HG03095 (cell line): ENCODE results near the gene STARD7.
"Not testable (repeated sequence)": the region's sequence is repeated elsewhere in the genome, so short reads cannot be mapped to it uniquely, and the experiment has no call there.

Experiments used
- ATAC-seq: cut with Tn5 transposase; IDR thresholded peaks from one replicate; pipeline ENCODE4 v1.9.1; 2021; ENCODE audit warnings: moderate library complexity; ENCODE audit not compliant: unreplicated experiment

The STARD7 gene

GRCh38 chr2:96238266-96238665 is 29.6 kb upstream of the STARD7 start:
- no peak for ATAC-seq

GRCh38 chr2:96236882-96237281 is 28.3 kb upstream of the STARD7 start:
- ATAC-seq, result no peak

- ATAC-seq, result peak; percentile 93
Observed at GRCh38 chr2:96233880-96234316, 25.3 kb upstream of the STARD7 start.

GRCh38 chr2:96233436-96233835 is 24.8 kb upstream of the STARD7 start:
- ATAC-seq, result no peak

GRCh38 chr2:96231316-96231715 is 22.7 kb upstream of the STARD7 start:
- ATAC-seq, result no peak

GRCh38 chr2:96225016-96225533 is 16.4 kb upstream of the STARD7 start:
- ATAC-seq, result peak; percentile 78

- not testable (repeated sequence) for ATAC-seq
Observed at GRCh38 chr2:96221106-96221505, 12.5 kb upstream of the STARD7 start.

GRCh38 chr2:96219959-96220358 is 11.3 kb upstream of the STARD7 start:
- not testable (repeated sequence) for ATAC-seq

- ATAC-seq, result no peak
Observed at GRCh38 chr2:96218508-96219131, 10.0 kb upstream of the STARD7 start.

GRCh38 chr2:96214554-96214953 is 5.9 kb upstream of the STARD7 start:
- no peak for ATAC-seq

- no peak for ATAC-seq
Observed at GRCh38 chr2:96213379-96213778, 4.8 kb upstream of the STARD7 start.

- ATAC-seq, result no peak
Observed at GRCh38 chr2:96212339-96212738, 3.7 kb upstream of the STARD7 start.

GRCh38 chr2:96209729-96210085 is 1.1 kb upstream of the STARD7 start:
- ATAC-seq, result no peak

- ATAC-seq, result no peak
Observed at GRCh38 chr2:96209011-96209728, 543 bp upstream of the STARD7 start.

GRCh38 chr2:96207774-96208142 is 869 bp downstream of the STARD7 start:
- no peak for ATAC-seq

- ATAC-seq, result no peak
Observed at GRCh38 chr2:96207073-96207773, 1.4 kb downstream of the STARD7 start.

- ATAC-seq, result no peak
Observed at GRCh38 chr2:96205888-96206287, 2.7 kb downstream of the STARD7 start.

- ATAC-seq, result no peak
Observed at GRCh38 chr2:96204836-96205624, 3.6 kb downstream of the STARD7 start.

GRCh38 chr2:96203130-96204028 is 5.2 kb downstream of the STARD7 start:
- no peak for ATAC-seq
